Stimulated activated CD8-positive, alpha-beta memory T cell treated with anti-CD3 and anti-CD28 coated beads, Interleukin-7, amount 100 ng/mL, for 48 hours (primary cell): ENCODE results near the gene SRRM5.

ENCODE experiments used
- DNase-seq, 2 donors: peaks; one replicate each; pipeline ENCODE4 v3.0.0-alpha.2; 2020; ENCODE audit warnings: low read depth in 1 of 2; ENCODE audit errors: extremely low read depth in 1 of 2

The SRRM5 gene

DNA sequence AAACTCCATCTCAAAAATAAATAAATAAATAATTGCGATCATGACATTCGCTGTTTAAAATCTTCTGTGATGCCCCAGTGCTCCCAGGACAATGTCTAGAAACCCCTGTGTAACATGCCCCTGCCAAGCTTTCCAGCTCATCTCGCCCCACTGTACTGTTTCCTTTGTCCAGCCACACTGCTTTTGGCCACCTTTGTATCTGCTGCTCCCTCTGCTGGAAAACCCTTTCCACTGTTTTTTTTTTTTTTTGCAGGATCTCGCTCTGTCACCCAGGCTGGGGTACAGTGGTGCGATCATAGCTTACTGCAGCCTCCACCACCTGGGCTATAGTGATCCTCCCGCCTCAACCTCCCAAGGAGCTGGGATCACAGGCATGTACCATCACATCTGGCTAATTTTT is 50.6 kb downstream of the SRRM5 start:
- DNase-seq, result no peak

GRCh38 chr19:43664018-43664417 is 52.1 kb downstream of the SRRM5 start:
- no peak for DNase-seq
